Left lung (tissue), 10 donors: Measurements from ENCODE around the gene PLIN1. TPM values are rescaled to one million over a fixed set of nuclear protein-coding genes. Genes with fewer than 3 reads are reported as not detected.

Source experiments
- ATAC-seq: fragments of 200-7000 bp; cut with Tn5 transposase; one replicate; pipeline ENCODE4 v1.9.1; 2020; ENCODE audit warnings: moderate library complexity
- DNase-seq, 4 donors: peaks; one replicate each; pipeline ENCODE4 v3.0.0-alpha.2; 2013 to 2020
- H3K27ac ChIP-seq, 2 donors: fragments of 200-600 bp; sonication (generic) in 1 of 2; one replicate each; pipeline versions ENCODE4 v1.5.0 to v1.8.0; 2020 to 2021
- H3K27me3 ChIP-seq, 2 donors: fragments of 200-600 bp; sonication (generic) in 1 of 2; one replicate each; pipeline versions ENCODE4 v1.5.0 to v1.8.0; 2020 to 2021
- H3K36me3 ChIP-seq, 2 donors: fragments of 200-600 bp; sonication (generic) in 1 of 2; one replicate each; pipeline versions ENCODE4 v1.5.0 to v1.8.0; 2020 to 2021
- H3K4me1 ChIP-seq, 2 donors: fragments of 200-600 bp; one replicate each; pipeline ENCODE4 v1.8.0; 2021
- H3K4me3 ChIP-seq, 2 donors: fragments of 200-600 bp; sonication (generic) in 1 of 2; one replicate each; pipeline versions ENCODE4 v1.5.0 to v1.8.0; 2020 to 2021; ENCODE audit warnings: mild to moderate bottlenecking in 1 of 2
- H3K9me3 ChIP-seq, 2 donors: fragments of 200-600 bp; sonication (generic) in 1 of 2; one replicate each; pipeline versions ENCODE4 v1.5.0 to v1.8.0; 2020 to 2021
- CTCF ChIP-seq, 2 donors: fragments of 200-600 bp; sonication (generic) in 1 of 2; IDR thresholded peaks; one replicate each; pipeline versions ENCODE4 v1.5.0 to v1.8.0; 2021; ENCODE audit warnings: antibody characterized with exemption in 2 of 2
- intact Hi-C, 2 donors: fragments of 100-400 bp; cut with DNase I; formaldehyde crosslinking; loops; one replicate each; pipeline versions ENCODE4 v1.11.2 to v1.14.2; 2022
- polyA plus RNA-seq, 6 donors: library from polyadenylated mRNA; unstranded; fragments of 120-200 nt; gene quantifications; one replicate each; pipeline ENCODE4 v1.2.1, GENCODE V29; 2013; ENCODE audit not compliant: insufficient read length in 6 of 6
- total RNA-seq, 2 donors: library from RNA; stranded (reverse); fragmentation: NEBNext Ultra II Directional; extraction: Animal tissue kit (Norgen Biotek cat#: 25700); gene quantifications; one replicate each; pipeline ENCODE4 v1.2.1, GENCODE V29; 2021
- donor health status: DM: no; HTN: yes; CAD: no.
- donor health status: DM: no; HTN: no; CAD: no.

The PLIN1 gene
- total and polyA plus RNA-seq, 8 donors, result 0.37 to 1.7 (median 0.88) TPM

- peak overlapping the region; percentile 40 to 48 for H3K4me3 ChIP-seq
- H3K36me3 ChIP-seq, result no peaks in the 10 kb centered on the region
- intact Hi-C loops, result no loop called here
- H3K27ac ChIP-seq, result no peak overlapping the region
- H3K4me1 ChIP-seq, result peaks cover 0 to 13% of the 10 kb centered on the region in 2 donors
- ATAC-seq (no peak), DNase-seq (peak in 1 of 4 donors; percentile 16)
- peaks cover 8 to 49% of the 10 kb centered on the region in 2 donors for H3K27me3 ChIP-seq
- no peak for TF ChIP-seq CTCF (IDR thresholded peaks at IDR 0.05)
- H3K9me3 ChIP-seq, result no peaks in the 10 kb centered on the region
Observed at GRCh38 chr15:89654301-89654761, 24.8 kb downstream of the PLIN1 start.

- ATAC-seq, result no peak
- no peaks in the 10 kb centered on the region for H3K9me3 ChIP-seq
- DNase-seq, result no peak
- no peak overlapping the region for H3K4me3 ChIP-seq
- peaks cover 0 to 13% of the 10 kb centered on the region in 2 donors for H3K4me1 ChIP-seq
- TF ChIP-seq CTCF (IDR thresholded peaks at IDR 0.05), result no peak
- intact Hi-C loops, result no loop called here
- H3K27ac ChIP-seq, result no peak overlapping the region
- H3K36me3 ChIP-seq, result no peaks in the 10 kb centered on the region
- peaks cover 8 to 49% of the 10 kb centered on the region in 2 donors for H3K27me3 ChIP-seq
Observed at GRCh38 chr15:89653578-89653977, 25.6 kb downstream of the PLIN1 start.

GRCh38 chr15:89652666-89653065 is 26.5 kb downstream of the PLIN1 start:
- Histone ChIP-seq H3K9me3 (no peaks in the 10 kb centered on the region), H3K36me3 (no peaks in the 10 kb centered on the region), H3K27ac (no peak overlapping the region), H3K4me1 (peaks cover 0 to 13% of the 10 kb centered on the region in 2 donors), H3K4me3 (no peak overlapping the region), H3K27me3 (peaks cover 8 to 43% of the 10 kb centered on the region in 2 donors)
- intact Hi-C loops, result no loop called here
- DNase-seq (no peak), ATAC-seq (no peak)
- no peak for TF ChIP-seq CTCF (IDR thresholded peaks at IDR 0.05)

- H3K9me3 ChIP-seq, result no peaks in the 10 kb centered on the region
- H3K27me3 ChIP-seq, result peaks cover 8 to 43% of the 10 kb centered on the region in 2 donors
- H3K27ac ChIP-seq, result no peak overlapping the region
- H3K4me3 ChIP-seq, result no peak overlapping the region
- H3K36me3 ChIP-seq, result no peaks in the 10 kb centered on the region
- peaks cover 0 to 13% of the 10 kb centered on the region in 2 donors for H3K4me1 ChIP-seq
- no peak for ATAC-seq
- TF ChIP-seq CTCF (IDR thresholded peaks at IDR 0.05), result no peak
- intact Hi-C loops, result no loop called here
- DNase-seq, result no peak
Observed at GRCh38 chr15:89652131-89652530, 27.0 kb downstream of the PLIN1 start.

GRCh38 chr15:89649716-89650115 is 29.5 kb downstream of the PLIN1 start:
- intact Hi-C loops, result no loop called here
- H3K4me3 ChIP-seq, result no peak overlapping the region
- ATAC-seq (no peak), DNase-seq (no peak)
- H3K4me1 ChIP-seq, result peaks cover 0 to 5% of the 10 kb centered on the region in 2 donors
- peaks cover 0 to 22% of the 10 kb centered on the region in 2 donors for H3K27me3 ChIP-seq
- no peaks in the 10 kb centered on the region for H3K36me3 ChIP-seq
- H3K27ac ChIP-seq, result no peak overlapping the region
- no peaks in the 10 kb centered on the region for H3K9me3 ChIP-seq
- no peak for TF ChIP-seq CTCF (IDR thresholded peaks at IDR 0.05)
